Transverse colon (tissue), 4 donors: ENCODE data around the gene HS1BP3. TPM values are rescaled to one million over a fixed set of nuclear protein-coding genes. Genes with fewer than 3 reads are reported as not detected.
A peak's percentile ranks its signal among the peaks of the same experiment; 100 is the strongest.

Experiments
- DNase-seq: peaks from one replicate; pipeline ENCODE4 v3.0.0-alpha.2; 2019
- H3K27ac ChIP-seq, 4 donors: fragments of 200-600 bp; sonication (generic); 2 replicates each; pipeline ENCODE4 v1.5.1; 2016 to 2018; ENCODE audit warnings: inconsistent platforms in 4 of 4
- H3K27me3 ChIP-seq: fragments of 200-600 bp; sonication (generic); 2 replicates; pipeline ENCODE4 v1.5.1; 2017; ENCODE audit warnings: inconsistent platforms
- H3K36me3 ChIP-seq, 4 donors: fragments of 200-600 bp; sonication (generic); 2 replicates each; pipeline ENCODE4 v1.5.1; 2017 to 2019; ENCODE audit warnings: inconsistent platforms in 4 of 4
- H3K4me1 ChIP-seq, 4 donors: fragments of 200-600 bp; sonication (generic); 2 replicates each; pipeline ENCODE4 v1.5.1; 2017 to 2020; ENCODE audit warnings: inconsistent platforms in 4 of 4
- H3K4me3 ChIP-seq, 4 donors: fragments of 200-600 bp; sonication (generic); 1 replicate in 1 of 4; 2 replicates in 3 of 4; pipeline versions ENCODE4 v1.5.1 to v1.6.1; 2017 to 2019; ENCODE audit warnings: inconsistent platforms in 4 of 4
- H3K9me3 ChIP-seq, 2 donors: fragments of 200-600 bp; sonication (generic); 2 replicates each; pipeline ENCODE4 v1.5.1; 2017 to 2019; ENCODE audit warnings: inconsistent platforms in 2 of 2
- EP300 ChIP-seq: sonication (generic); formaldehyde crosslinking; IDR thresholded peaks from one replicate; pipeline ENCODE4 v1.6.1; 2017; ENCODE audit warnings: antibody characterized with exemption, low read depth
- POLR2A ChIP-seq: fragments of 450-650 bp; IDR thresholded peaks from one replicate; pipeline ENCODE4 v1.6.1; 2016; ENCODE audit warnings: antibody characterized with exemption, mild to moderate bottlenecking, moderate library complexity
- POLR2AphosphoS5 ChIP-seq, 3 donors: sonication (generic); formaldehyde crosslinking; IDR thresholded peaks; one replicate each; pipeline ENCODE4 v1.6.1; 2016; ENCODE audit warnings: antibody characterized with exemption in 3 of 3
- WGBS, 2 donors: methylation state at CpG; one replicate each; pipeline ENCODE4 v1.1.5; 2018; ENCODE audit warnings: low coverage in 1 of 2; 5-methylcytosine and 5-hydroxymethylcytosine counted together
- in situ Hi-C, 4 donors: fragments of 200-750 bp; cut with MboI; loops; one replicate each; pipeline versions ENCODE4 v1.15.0 to v1.15.1; 2017; ENCODE audit warnings: low sequenced_read_pairs in 3 of 4, low pct_ligation_motif_present in 1 of 4, low pct_unique_long_range_greater_than_20kb in 1 of 4
- intact Hi-C: fragments of 100-400 bp; cut with DNase I; formaldehyde crosslinking; loops from one replicate; pipeline ENCODE4 v1.15.1; 2023; ENCODE audit warnings: low total_unique reads
- total RNA-seq, 4 donors: library from RNA; depleted of rRNA; stranded (reverse); fragments of >200 nt; gene quantifications; one replicate each; pipeline ENCODE4 v1.1.0, GENCODE V29; 2016
- TF ChIP-seq, protein P1 (sequence below), 5 experiments: fragments of 200-600 bp in 3 of 5; fragments of 450-650 bp in 2 of 5; sonication (generic) in 3 of 5; IDR thresholded peaks; 1 replicate in 2 of 5; 2 replicates in 3 of 5; pipeline ENCODE4 v1.5.1; 2016 to 2017; ENCODE audit warnings: antibody characterized with exemption in 5 of 5, inconsistent platforms in 3 of 5, mild to moderate bottlenecking in 2 of 5, moderate library complexity in 1 of 5

The HS1BP3 gene
- total RNA-seq, 4 donors from 2014 or later = 29.5 to 44.2 (median 33.1) TPM

DNA sequence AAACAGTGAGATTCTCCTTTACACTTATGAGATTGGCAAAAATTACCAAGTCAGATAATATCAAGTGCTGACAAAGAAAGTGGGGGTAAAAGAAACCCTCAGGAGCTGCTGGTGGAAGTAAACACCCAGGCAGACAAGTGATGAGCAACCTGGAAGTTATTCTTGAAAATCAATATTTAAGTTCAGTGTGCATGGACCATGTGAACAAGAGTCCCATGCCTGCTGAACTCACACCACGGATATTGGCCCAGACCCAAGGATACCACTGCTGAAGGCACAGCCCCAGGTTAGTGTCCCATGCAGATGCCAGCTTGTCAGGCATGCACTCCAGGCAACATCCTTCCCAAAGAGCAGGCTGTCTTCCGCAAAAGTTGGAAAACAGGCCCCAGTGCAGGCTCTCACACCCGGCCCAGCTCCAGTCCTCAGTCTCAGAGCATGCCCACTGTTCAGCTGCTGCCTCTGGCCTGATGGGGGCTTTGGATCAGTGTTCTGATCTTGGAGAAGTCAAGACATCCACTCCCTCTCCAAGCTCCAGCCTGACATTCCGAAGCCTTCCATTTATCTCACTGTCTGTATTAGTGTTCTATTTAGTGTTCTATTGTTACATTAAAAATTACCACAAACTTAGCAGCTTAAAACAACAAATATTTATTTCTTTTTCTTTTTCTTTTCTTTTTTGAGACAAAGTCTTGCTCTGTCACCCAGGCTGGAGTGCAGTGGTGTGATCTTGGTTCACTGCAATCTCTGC, 70.0 kb downstream of the HS1BP3 start:
- intact Hi-C loops = no loop called here
- WGBS, 2 donors = 79 to 100% methylated on average over 2 to 4 of the region's 4 CpGs
- Histone ChIP-seq H3K4me1 (peaks cover 19 to 41% (median 25%) of the 10 kb centered on the region in 4 donors), H3K4me3 (no peak overlapping the region), H3K27ac (peak overlapping the region in 3 of 4 donors; percentile 6 to 75 (median 75)), H3K9me3 (no peaks in the 10 kb centered on the region), H3K27me3 (no peaks in the 10 kb centered on the region), H3K36me3 (no peaks in the 10 kb centered on the region)
- no peak for TF ChIP-seq POLR2A
- TF ChIP-seq POLR2AphosphoS5 (IDR thresholded peaks at IDR 0.05) = no peak
- TF ChIP-seq, protein P1, sequence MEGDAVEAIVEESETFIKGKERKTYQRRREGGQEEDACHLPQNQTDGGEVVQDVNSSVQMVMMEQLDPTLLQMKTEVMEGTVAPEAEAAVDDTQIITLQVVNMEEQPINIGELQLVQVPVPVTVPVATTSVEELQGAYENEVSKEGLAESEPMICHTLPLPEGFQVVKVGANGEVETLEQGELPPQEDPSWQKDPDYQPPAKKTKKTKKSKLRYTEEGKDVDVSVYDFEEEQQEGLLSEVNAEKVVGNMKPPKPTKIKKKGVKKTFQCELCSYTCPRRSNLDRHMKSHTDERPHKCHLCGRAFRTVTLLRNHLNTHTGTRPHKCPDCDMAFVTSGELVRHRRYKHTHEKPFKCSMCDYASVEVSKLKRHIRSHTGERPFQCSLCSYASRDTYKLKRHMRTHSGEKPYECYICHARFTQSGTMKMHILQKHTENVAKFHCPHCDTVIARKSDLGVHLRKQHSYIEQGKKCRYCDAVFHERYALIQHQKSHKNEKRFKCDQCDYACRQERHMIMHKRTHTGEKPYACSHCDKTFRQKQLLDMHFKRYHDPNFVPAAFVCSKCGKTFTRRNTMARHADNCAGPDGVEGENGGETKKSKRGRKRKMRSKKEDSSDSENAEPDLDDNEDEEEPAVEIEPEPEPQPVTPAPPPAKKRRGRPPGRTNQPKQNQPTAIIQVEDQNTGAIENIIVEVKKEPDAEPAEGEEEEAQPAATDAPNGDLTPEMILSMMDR (IDR thresholded peaks at IDR 0.05) = no peak
- TF ChIP-seq EP300 = no peak
- in situ Hi-C loops = no loop called here
- DNase-seq = no peak

DNA sequence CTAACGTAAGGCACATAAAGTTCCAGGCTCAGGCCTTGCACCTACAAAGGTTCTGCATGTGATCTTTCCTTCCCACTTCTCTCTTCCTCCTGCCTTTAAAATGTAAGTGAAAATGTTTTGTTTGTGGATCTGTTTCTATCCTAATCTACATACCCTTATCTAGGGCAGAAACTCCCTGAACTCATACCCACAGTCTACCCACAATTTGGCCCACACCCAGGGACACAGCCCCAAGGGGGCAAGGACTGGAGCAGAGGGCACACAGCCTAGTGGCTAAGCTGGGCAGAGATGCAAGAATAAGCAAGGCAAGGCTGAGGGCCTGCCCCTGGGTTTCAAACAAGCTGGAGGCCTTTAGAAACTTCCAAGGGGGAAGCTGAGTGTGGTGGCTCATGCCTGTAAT, 71.0 kb downstream of the HS1BP3 start:
- TF ChIP-seq EP300 = no peak
- Histone ChIP-seq H3K9me3 (no peaks in the 10 kb centered on the region), H3K4me1 (peaks cover 17 to 36% (median 25%) of the 10 kb centered on the region in 4 donors), H3K36me3 (no peaks in the 10 kb centered on the region), H3K27me3 (no peaks in the 10 kb centered on the region), H3K27ac (peak overlapping the region; percentile 70 to 79 (median 75)), H3K4me3 (no peak overlapping the region)
- WGBS, 2 donors = 82 to 93% methylated on average over 1 of the region's 1 CpG
- in situ Hi-C loops (no loop called here), intact Hi-C loops (no loop called here)
- DNase-seq = no peak

GRCh38 chr2:20578895-20579825, 71.7 kb downstream of the HS1BP3 start:
- Histone ChIP-seq H3K4me3 (no peak overlapping the region), H3K4me1 (peaks cover 17 to 29% (median 24%) of the 10 kb centered on the region in 4 donors), H3K27me3 (no peaks in the 10 kb centered on the region), H3K9me3 (no peaks in the 10 kb centered on the region), H3K27ac (peak overlapping the region; percentile 70 to 79 (median 75)), H3K36me3 (no peaks in the 10 kb centered on the region)
- peak; percentile 58 for DNase-seq
- intact Hi-C loops = no loop called here
- TF ChIP-seq POLR2A (no peak), POLR2AphosphoS5 (IDR thresholded peaks at IDR 0.05) (peak; percentile 28 to 66 (median 44))
- in situ Hi-C loops = no loop called here
- 48% methylated on average over 10 of the region's 15 CpGs; no CpG with 5 or more reads in 1 of the 2 donors for WGBS, 2 donors

GRCh38 chr2:20578266-20578894, 72.5 kb downstream of the HS1BP3 start:
- intact Hi-C loops (no loop called here), in situ Hi-C loops (no loop called here)
- Histone ChIP-seq H3K27ac (peak overlapping the region; percentile 70 to 79 (median 75)), H3K27me3 (no peaks in the 10 kb centered on the region), H3K9me3 (no peaks in the 10 kb centered on the region), H3K4me1 (peaks cover 21 to 35% (median 26%) of the 10 kb centered on the region in 4 donors), H3K36me3 (no peaks in the 10 kb centered on the region), H3K4me3 (no peak overlapping the region)
- 83% methylated on average over 6 of the region's 6 CpGs; no CpG with 5 or more reads in 1 of the 2 donors for WGBS, 2 donors
- DNase-seq = no peak
- TF ChIP-seq, protein P1 (IDR thresholded peaks at IDR 0.05) = no peak
- TF ChIP-seq POLR2AphosphoS5 (IDR thresholded peaks at IDR 0.05) = no peak
- TF ChIP-seq EP300 = no peak
- TF ChIP-seq POLR2A = no peak
